Erythroblast (primary cell): ENCODE data around the gene PRR33.
"Not testable (repeated sequence)": the region's sequence is repeated elsewhere in the genome, so short reads cannot be mapped to it uniquely, and the experiment has no call there.

Experiments
- DNase-seq, 2 experiments: peaks; one replicate each; lab custom pipeline; 2025; lab: John Stamatoyannopoulos, UW
- GATA1 ChIP-seq: IDR thresholded peaks from 2 replicates; pipeline ENCODE4 v1.6.1; 2011; ENCODE audit warnings: low read depth, mild to moderate bottlenecking, control low read depth, low read length, moderate library complexity
- POLR2A ChIP-seq: IDR thresholded peaks from 2 replicates; pipeline ENCODE4 v1.6.1; 2011; ENCODE audit warnings: mild to moderate bottlenecking, low read length

The PRR33 gene

GRCh38 chr11:1893581-1894359 is 2.1 kb upstream of the PRR33 start:
- no peak for DNase-seq

GRCh38 chr11:1892558-1892957 is 863 bp upstream of the PRR33 start:
- no peak for DNase-seq
- TF ChIP-seq POLR2A (no peak), GATA1 (no peak)

More at GRCh38 chr11:1893581-1894359, 2.1 kb upstream of the PRR33 start:
- no peak for TF ChIP-seq POLR2A
- TF ChIP-seq GATA1 = no peak

GRCh38 chr11:1892116-1892515 is 421 bp upstream of the PRR33 start:
- no peak for DNase-seq
- TF ChIP-seq POLR2A (no peak), GATA1 (no peak)

- no peak for DNase-seq
- TF ChIP-seq GATA1 (no peak), POLR2A (no peak)
These were observed 552 bp downstream of the PRR33 start for GRCh38 chr11:1890856-1891830.

GRCh38 chr11:1889941-1890855 is 1.5 kb downstream of the PRR33 start:
- no peak for DNase-seq
- no peak for TF ChIP-seq POLR2A
- no peak for TF ChIP-seq GATA1

- no peak for TF ChIP-seq GATA1
- no peak for TF ChIP-seq POLR2A
- no peak for DNase-seq
These were observed 2.3 kb downstream of the PRR33 start for GRCh38 chr11:1889224-1889930.

- no peak for TF ChIP-seq GATA1
- TF ChIP-seq POLR2A = no peak
- DNase-seq = no peak
These were observed 2.9 kb downstream of the PRR33 start for GRCh38 chr11:1888811-1889210.

- TF ChIP-seq GATA1 (no peak), POLR2A (no peak)
These were observed 3.3 kb downstream of the PRR33 start for GRCh38 chr11:1888347-1888753.

GRCh38 chr11:1887451-1888346 is 4.0 kb downstream of the PRR33 start:
- no peak for DNase-seq
- no peak for TF ChIP-seq POLR2A
- no peak for TF ChIP-seq GATA1

More at GRCh38 chr11:1888347-1888753, 3.3 kb downstream of the PRR33 start:
- no peak for DNase-seq

- not testable (repeated sequence) for DNase-seq
These were observed 5.1 kb downstream of the PRR33 start for GRCh38 chr11:1886551-1886950.

- TF ChIP-seq POLR2A (no peak), GATA1 (no peak)
- DNase-seq = no peak
These were observed 7.4 kb downstream of the PRR33 start for GRCh38 chr11:1884303-1884700.
